ENCODE data around the gene PROB1.

The PROB1 gene

DNA sequence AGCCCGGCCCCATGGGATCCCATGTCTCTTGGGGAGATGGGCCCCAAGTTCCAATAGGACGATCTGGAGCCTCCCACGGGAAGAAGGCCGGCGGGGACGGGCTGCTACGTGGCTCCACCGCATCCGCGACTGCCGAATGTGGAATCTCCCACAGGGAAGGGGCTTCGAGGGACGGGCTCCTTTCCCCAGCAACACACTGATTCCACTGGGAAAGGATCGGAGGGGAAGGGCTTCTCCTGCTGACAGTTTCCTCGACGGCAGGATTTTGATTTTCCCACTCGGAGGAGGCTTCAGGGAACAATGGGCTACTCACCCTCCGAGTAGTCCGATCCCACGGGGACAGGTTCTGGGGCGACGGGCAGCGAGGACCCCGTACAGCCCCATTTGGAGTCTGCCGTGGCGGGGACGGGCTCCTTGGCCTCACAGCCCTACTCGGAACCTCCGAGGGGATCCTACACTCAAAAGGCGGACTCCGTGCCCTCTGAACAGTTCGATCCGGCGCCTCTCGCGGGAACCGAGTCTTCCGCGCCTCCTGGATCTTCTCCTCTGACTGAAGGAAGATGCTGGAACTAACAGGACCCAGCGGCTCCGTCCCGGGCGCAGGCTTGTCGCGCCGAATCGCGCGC is 1.3 kb downstream of the PROB1 start (continued):
- TF ChIP-seq, protein P1, sequence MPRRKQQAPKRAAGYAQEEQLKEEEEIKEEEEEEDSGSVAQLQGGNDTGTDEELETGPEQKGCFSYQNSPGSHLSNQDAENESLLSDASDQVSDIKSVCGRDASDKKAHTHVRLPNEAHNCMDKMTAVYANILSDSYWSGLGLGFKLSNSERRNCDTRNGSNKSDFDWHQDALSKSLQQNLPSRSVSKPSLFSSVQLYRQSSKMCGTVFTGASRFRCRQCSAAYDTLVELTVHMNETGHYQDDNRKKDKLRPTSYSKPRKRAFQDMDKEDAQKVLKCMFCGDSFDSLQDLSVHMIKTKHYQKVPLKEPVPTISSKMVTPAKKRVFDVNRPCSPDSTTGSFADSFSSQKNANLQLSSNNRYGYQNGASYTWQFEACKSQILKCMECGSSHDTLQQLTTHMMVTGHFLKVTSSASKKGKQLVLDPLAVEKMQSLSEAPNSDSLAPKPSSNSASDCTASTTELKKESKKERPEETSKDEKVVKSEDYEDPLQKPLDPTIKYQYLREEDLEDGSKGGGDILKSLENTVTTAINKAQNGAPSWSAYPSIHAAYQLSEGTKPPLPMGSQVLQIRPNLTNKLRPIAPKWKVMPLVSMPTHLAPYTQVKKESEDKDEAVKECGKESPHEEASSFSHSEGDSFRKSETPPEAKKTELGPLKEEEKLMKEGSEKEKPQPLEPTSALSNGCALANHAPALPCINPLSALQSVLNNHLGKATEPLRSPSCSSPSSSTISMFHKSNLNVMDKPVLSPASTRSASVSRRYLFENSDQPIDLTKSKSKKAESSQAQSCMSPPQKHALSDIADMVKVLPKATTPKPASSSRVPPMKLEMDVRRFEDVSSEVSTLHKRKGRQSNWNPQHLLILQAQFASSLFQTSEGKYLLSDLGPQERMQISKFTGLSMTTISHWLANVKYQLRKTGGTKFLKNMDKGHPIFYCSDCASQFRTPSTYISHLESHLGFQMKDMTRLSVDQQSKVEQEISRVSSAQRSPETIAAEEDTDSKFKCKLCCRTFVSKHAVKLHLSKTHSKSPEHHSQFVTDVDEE (CRISPR knock-in tag; IDR thresholded peaks at IDR 0.05), result no peak
- TF ChIP-seq, protein P2, sequence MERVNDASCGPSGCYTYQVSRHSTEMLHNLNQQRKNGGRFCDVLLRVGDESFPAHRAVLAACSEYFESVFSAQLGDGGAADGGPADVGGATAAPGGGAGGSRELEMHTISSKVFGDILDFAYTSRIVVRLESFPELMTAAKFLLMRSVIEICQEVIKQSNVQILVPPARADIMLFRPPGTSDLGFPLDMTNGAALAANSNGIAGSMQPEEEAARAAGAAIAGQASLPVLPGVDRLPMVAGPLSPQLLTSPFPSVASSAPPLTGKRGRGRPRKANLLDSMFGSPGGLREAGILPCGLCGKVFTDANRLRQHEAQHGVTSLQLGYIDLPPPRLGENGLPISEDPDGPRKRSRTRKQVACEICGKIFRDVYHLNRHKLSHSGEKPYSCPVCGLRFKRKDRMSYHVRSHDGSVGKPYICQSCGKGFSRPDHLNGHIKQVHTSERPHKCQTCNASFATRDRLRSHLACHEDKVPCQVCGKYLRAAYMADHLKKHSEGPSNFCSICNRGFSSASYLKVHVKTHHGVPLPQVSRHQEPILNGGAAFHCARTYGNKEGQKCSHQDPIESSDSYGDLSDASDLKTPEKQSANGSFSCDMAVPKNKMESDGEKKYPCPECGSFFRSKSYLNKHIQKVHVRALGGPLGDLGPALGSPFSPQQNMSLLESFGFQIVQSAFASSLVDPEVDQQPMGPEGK (CRISPR knock-in tag; IDR thresholded peaks at IDR 0.05; ENCODE audit: borderline replicate concordance), result no peak
- TF ChIP-seq SNAI2 (CRISPR knock-in tag; IDR thresholded peaks at IDR 0.05) (no peak), ZNF8 (CRISPR knock-in tag; IDR thresholded peaks at IDR 0.05) (no peak)

DNA sequence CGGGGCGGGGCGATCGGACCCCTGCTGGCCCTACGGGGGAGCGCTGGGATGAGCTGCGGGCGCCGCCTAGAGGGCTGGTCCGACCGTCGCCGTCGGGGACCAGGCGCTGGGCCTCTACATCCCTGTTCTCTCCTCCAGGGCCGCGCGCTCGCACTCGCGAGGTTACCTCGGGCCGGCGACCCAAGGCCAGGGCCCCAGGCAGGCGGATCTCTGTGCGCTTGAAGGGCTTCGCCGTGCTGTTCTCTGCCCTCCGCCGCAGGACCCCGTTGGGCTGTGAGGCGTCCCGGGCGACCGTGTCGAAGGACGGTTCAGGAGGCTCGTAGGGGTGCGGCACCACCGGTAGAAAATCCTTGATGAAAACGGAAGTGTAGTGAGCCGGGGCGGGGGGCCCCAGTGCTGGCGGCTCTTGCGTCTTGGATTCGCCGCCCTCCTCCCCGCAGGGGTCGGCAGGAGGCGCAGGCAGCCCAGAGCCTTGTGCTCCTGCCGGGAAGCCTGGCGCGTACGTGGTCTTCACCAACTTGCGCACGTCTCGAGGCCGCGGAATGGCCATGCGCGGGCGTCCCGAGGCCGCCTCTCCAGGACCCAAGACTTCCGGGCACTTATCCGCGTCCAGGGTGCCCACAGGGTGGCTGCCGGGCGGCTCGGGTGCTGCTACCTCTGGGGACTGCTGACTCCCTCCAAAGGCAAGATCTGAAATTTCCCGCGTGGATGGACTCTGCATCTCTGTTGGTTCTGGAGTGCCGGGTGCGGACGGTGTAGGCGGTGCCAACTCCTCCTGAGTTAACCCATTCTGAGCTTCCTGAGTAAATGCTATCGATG is 2.0 kb downstream of the PROB1 start:
- no peak for TF ChIP-seq TOX (CRISPR knock-in tag; IDR thresholded peaks at IDR 0.05; ENCODE audit: borderline replicate concordance)
- TF ChIP-seq SNAI2 (CRISPR knock-in tag; IDR thresholded peaks at IDR 0.05), result no peak
- no peak for TF ChIP-seq BACH2 (CRISPR knock-in tag; IDR thresholded peaks at IDR 0.05; ENCODE audit: borderline replicate concordance)
- TF ChIP-seq PPARA (CRISPR knock-in tag; IDR thresholded peaks at IDR 0.05; ENCODE audit: borderline replicate concordance), result no peak
- TF ChIP-seq, protein P3, sequence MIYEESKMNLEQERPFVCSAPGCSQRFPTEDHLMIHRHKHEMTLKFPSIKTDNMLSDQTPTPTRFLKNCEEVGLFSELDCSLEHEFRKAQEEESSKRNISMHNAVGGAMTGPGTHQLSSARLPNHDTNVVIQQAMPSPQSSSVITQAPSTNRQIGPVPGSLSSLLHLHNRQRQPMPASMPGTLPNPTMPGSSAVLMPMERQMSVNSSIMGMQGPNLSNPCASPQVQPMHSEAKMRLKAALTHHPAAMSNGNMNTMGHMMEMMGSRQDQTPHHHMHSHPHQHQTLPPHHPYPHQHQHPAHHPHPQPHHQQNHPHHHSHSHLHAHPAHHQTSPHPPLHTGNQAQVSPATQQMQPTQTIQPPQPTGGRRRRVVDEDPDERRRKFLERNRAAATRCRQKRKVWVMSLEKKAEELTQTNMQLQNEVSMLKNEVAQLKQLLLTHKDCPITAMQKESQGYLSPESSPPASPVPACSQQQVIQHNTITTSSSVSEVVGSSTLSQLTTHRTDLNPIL (CRISPR knock-in tag; IDR thresholded peaks at IDR 0.05; ENCODE audit: low read depth), result no peak
- TF ChIP-seq OSR1 (CRISPR knock-in tag; IDR thresholded peaks at IDR 0.05), result no peak
- no peak for TF ChIP-seq ARNTL (CRISPR knock-in tag; IDR thresholded peaks at IDR 0.05; ENCODE audit: borderline replicate concordance, low read depth)
- TF ChIP-seq, protein P1 (CRISPR knock-in tag; IDR thresholded peaks at IDR 0.05), result no peak
- no peak for TF ChIP-seq ZC3H10 (CRISPR knock-in tag; IDR thresholded peaks at IDR 0.05)
- no peak for TF ChIP-seq CSRNP3 (CRISPR knock-in tag; IDR thresholded peaks at IDR 0.05)
- no peak for TF ChIP-seq ESRRG (CRISPR knock-in tag; IDR thresholded peaks at IDR 0.05)
- no peak for TF ChIP-seq ZFP3 (CRISPR knock-in tag; IDR thresholded peaks at IDR 0.05)
- TF ChIP-seq ZFP30 (CRISPR knock-in tag; IDR thresholded peaks at IDR 0.05), result no peak
- TF ChIP-seq CSDC2 (CRISPR knock-in tag; IDR thresholded peaks at IDR 0.05), result no peak
- no peak for TF ChIP-seq ZNF8 (CRISPR knock-in tag; IDR thresholded peaks at IDR 0.05)
- TF ChIP-seq ZNF565 (CRISPR knock-in tag; conservative IDR thresholded peaks at IDR 0.05; ENCODE audit: low read depth), result no peak
- no peak for TF ChIP-seq ZNF70 (CRISPR knock-in tag; IDR thresholded peaks at IDR 0.05)
- TF ChIP-seq, protein P2 (CRISPR knock-in tag; IDR thresholded peaks at IDR 0.05; ENCODE audit: borderline replicate concordance), result no peak
- TF ChIP-seq, protein P4, sequence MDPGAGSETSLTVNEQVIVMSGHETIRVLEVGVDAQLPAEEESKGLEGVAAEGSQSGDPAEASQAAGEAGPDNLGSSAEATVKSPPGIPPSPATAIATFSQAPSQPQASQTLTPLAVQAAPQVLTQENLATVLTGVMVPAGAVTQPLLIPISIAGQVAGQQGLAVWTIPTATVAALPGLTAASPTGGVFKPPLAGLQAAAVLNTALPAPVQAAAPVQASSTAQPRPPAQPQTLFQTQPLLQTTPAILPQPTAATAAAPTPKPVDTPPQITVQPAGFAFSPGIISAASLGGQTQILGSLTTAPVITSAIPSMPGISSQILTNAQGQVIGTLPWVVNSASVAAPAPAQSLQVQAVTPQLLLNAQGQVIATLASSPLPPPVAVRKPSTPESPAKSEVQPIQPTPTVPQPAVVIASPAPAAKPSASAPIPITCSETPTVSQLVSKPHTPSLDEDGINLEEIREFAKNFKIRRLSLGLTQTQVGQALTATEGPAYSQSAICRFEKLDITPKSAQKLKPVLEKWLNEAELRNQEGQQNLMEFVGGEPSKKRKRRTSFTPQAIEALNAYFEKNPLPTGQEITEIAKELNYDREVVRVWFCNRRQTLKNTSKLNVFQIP (CRISPR knock-in tag; IDR thresholded peaks at IDR 0.05; ENCODE audit: borderline replicate concordance, low read depth), result no peak
- peak; percentile 56 for ATAC-seq

Data from SK-N-SH treated with all-trans-retinoic acid at 6 μM for 48 hours (cell line).